ENCODE measurements around the gene FLT3LG. TPM values are rescaled to one million over a fixed set of nuclear protein-coding genes. Genes with fewer than 3 reads are reported as not detected.
A peak's percentile ranks its signal among the peaks of the same experiment; 100 is the strongest.

Gene FLT3LG
- total and polyA plus RNA-seq, 2 donors from 2014 or later, result 7.4 to 12.5 TPM

DNA sequence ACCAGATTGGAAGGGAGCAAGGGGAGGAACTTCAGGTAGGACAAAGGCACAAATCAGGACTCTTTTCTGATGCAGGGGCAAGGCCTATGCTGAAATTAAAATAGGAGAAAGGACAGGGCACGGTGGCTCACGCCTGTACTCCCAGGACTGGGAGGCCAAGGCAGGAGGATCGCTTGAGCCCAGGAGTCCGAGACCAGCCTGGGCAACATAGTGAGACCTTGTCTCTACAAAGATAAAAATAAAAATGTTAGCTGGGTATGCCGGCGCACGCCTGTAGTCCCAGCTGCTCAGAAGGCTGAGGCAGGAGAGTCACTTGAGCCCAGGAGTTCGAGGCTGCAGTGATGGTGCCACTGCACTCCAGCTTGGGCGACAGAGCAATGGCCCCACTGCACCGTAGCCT, 38.3 kb upstream of the FLT3LG start:
- intact Hi-C loops (cut with DNase I), result loop anchor here (10.0 kb wide), 1 partner anchor 211 kb away; no protein-coding TSS in a partner anchor
- Histone ChIP-seq H3K4me1 (ENCODE audit: control insufficient read depth in 2 of 3, insufficient read depth in 2 of 3, low read depth in 1 of 3, low read length in 3 of 3) (no peaks in the 10 kb centered on the region), H3K27ac (ENCODE audit: low read depth in 2 of 2, low read length in 2 of 2) (no peak overlapping the region), H3K27me3 (ENCODE audit: control insufficient read depth, insufficient read depth, low read length) (peaks cover 69% of the 10 kb centered on the region), H3K36me3 (ENCODE audit: control insufficient read depth in 2 of 3, insufficient read depth in 3 of 3, low read length in 3 of 3) (no peaks in the 10 kb centered on the region), H3K4me3 (ENCODE audit: low read length in 3 of 3) (no peak overlapping the region), H3K9ac (ENCODE audit: low read length in 3 of 3) (no peak overlapping the region), H3K9me3 (ENCODE audit: control insufficient read depth in 2 of 3, insufficient read depth in 1 of 3, low read length in 3 of 3) (no peaks in the 10 kb centered on the region)
- TF ChIP-seq, protein P1, sequence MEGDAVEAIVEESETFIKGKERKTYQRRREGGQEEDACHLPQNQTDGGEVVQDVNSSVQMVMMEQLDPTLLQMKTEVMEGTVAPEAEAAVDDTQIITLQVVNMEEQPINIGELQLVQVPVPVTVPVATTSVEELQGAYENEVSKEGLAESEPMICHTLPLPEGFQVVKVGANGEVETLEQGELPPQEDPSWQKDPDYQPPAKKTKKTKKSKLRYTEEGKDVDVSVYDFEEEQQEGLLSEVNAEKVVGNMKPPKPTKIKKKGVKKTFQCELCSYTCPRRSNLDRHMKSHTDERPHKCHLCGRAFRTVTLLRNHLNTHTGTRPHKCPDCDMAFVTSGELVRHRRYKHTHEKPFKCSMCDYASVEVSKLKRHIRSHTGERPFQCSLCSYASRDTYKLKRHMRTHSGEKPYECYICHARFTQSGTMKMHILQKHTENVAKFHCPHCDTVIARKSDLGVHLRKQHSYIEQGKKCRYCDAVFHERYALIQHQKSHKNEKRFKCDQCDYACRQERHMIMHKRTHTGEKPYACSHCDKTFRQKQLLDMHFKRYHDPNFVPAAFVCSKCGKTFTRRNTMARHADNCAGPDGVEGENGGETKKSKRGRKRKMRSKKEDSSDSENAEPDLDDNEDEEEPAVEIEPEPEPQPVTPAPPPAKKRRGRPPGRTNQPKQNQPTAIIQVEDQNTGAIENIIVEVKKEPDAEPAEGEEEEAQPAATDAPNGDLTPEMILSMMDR (IDR thresholded peaks at IDR 0.05; ENCODE audit: borderline replicate concordance, extremely low read depth, insufficient read depth), result no peak
- FAIRE-seq (no peak), DNase-seq (no peak)

DNA sequence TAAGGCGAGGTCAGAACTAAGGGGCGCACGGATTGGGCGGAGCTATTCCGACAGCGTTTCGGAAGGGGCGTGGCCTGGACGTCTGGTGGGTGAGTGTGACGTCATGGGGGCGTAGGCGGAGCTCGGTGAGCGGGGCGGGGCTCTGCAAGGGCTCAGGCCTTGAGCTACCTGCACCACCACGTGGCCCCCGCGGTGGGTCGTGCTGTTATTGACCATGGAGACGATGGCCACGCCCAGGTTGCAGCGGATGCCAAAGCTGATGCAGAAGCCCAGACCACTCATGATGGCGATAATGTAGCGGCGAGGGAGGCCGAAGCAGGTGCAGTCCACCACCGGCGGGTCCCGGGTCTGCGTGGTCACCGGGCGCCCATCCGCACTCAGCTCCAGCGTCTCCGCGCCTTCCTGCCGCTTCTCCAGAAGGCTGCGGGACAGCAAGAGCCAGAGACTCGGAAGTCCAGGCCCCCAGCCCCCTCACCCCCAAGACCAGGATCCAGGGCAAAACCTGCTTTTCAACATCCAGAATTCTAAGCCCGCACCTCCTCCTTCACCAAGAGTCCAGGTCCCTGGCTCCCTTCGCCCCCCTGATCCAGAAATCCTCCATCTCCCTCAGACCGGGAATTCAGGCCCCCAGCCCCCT, 37.5 kb upstream of the FLT3LG start:
- no peaks in the 10 kb centered on the region for H3K4me1 ChIP-seq (ENCODE audit: control insufficient read depth in 2 of 3, insufficient read depth in 2 of 3, low read depth in 1 of 3, low read length in 3 of 3)
- no peak for FAIRE-seq
- H3K36me3 ChIP-seq (ENCODE audit: control insufficient read depth in 2 of 3, insufficient read depth in 3 of 3, low read length in 3 of 3), result no peaks in the 10 kb centered on the region
- no peak overlapping the region for H3K9ac ChIP-seq (ENCODE audit: low read length in 3 of 3)
- no peak overlapping the region for H3K27ac ChIP-seq (ENCODE audit: low read depth in 2 of 2, low read length in 2 of 2)
- H3K27me3 ChIP-seq (ENCODE audit: control insufficient read depth, insufficient read depth, low read length), result peaks cover 64% of the 10 kb centered on the region
- DNase-seq, result peak in 3 of 5 donors; percentile 47 to 79 (median 60)
- TF ChIP-seq, protein P1 (IDR thresholded peaks at IDR 0.05; ENCODE audit: borderline replicate concordance, extremely low read depth, insufficient read depth), result no peak
- no peaks in the 10 kb centered on the region for H3K9me3 ChIP-seq (ENCODE audit: control insufficient read depth in 2 of 3, insufficient read depth in 1 of 3, low read length in 3 of 3)
- H3K4me3 ChIP-seq (ENCODE audit: low read length in 3 of 3), result no peak overlapping the region
- intact Hi-C loops (cut with DNase I), result loop anchor here (10.0 kb wide), 1 partner anchor 212 kb away; no protein-coding TSS in a partner anchor

DNA sequence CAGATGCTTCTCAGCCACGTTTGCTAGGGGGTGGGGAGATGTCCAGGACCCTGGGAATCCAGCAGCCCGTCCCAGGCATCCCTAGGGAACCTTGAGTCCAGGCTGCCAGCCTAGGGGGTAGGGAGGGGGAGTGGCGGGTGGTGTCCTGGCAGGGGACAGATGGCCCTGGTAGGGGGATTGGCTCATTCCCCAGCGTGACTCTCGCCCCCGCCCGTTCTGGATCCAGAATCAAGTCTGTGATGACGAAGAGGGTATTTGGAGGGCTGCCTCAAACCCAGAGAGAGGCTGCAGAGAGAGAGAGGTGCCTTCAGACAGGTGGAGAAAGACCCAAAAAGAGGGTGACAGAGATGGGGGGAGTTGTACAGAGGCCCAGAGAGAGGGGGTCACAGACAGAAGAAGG, 36.8 kb upstream of the FLT3LG start:
- DNase-seq, result no peak
- Histone ChIP-seq H3K4me1 (ENCODE audit: control insufficient read depth in 2 of 3, insufficient read depth in 2 of 3, low read depth in 1 of 3, low read length in 3 of 3) (no peaks in the 10 kb centered on the region), H3K9me3 (ENCODE audit: control insufficient read depth in 2 of 3, insufficient read depth in 1 of 3, low read length in 3 of 3) (no peaks in the 10 kb centered on the region), H3K27me3 (ENCODE audit: control insufficient read depth, insufficient read depth, low read length) (peaks cover 63% of the 10 kb centered on the region), H3K27ac (ENCODE audit: low read depth in 2 of 2, low read length in 2 of 2) (no peak overlapping the region), H3K9ac (ENCODE audit: low read length in 3 of 3) (no peak overlapping the region), H3K4me3 (ENCODE audit: low read length in 3 of 3) (no peak overlapping the region), H3K36me3 (ENCODE audit: control insufficient read depth in 2 of 3, insufficient read depth in 3 of 3, low read length in 3 of 3) (no peaks in the 10 kb centered on the region)
- FAIRE-seq, result no peak
- intact Hi-C loops (cut with DNase I), result loop anchor here (10.0 kb wide), 1 partner anchor 212 kb away; no protein-coding TSS in a partner anchor
- TF ChIP-seq, protein P1 (IDR thresholded peaks at IDR 0.05; ENCODE audit: borderline replicate concordance, extremely low read depth, insufficient read depth), result no peak

Data from kidney (tissue), 14 donors.